Measurements from ENCODE around the gene PAPLN.

- TF ChIP-seq CTCF (conservative IDR thresholded peaks at IDR 0.05; ENCODE audit: low read length), result no peak
- TF ChIP-seq EZH2phosphoT487 (IDR thresholded peaks at IDR 0.05; ENCODE audit: borderline replicate concordance), result no peak
Measured at GRCh38 chr14:73258845-73259611, 21.7 kb downstream of the PAPLN start.
